Liver (tissue), 9 donors: ENCODE data around the gene TMEM269. TPM values are rescaled to one million over a fixed set of nuclear protein-coding genes. Genes with fewer than 3 reads are reported as not detected.

ENCODE experiments used
- DNase-seq: peaks from one replicate; pipeline ENCODE4 v3.0.0-alpha.2; 2017; ENCODE audit warnings: low spot score
- H3K27ac ChIP-seq, 2 donors: one replicate each; pipeline ENCODE4 v1.7.0; 2013; ENCODE audit warnings: inconsistent platforms in 2 of 2, low read length in 2 of 2, control low read depth in 1 of 2, low read depth in 1 of 2, mild to moderate bottlenecking in 1 of 2
- H3K27me3 ChIP-seq, 4 donors: one replicate each; pipeline versions ENCODE4 v1.6.1 to v1.7.0; 2013; ENCODE audit warnings: low read length in 3 of 4, inconsistent platforms in 1 of 4, mild to moderate bottlenecking in 1 of 4, moderate library complexity in 1 of 4; ENCODE audit not compliant: control insufficient read depth in 4 of 4, insufficient read depth in 4 of 4
- H3K36me3 ChIP-seq, 4 donors: one replicate each; pipeline versions ENCODE4 v1.6.1 to v1.7.0; 2013; ENCODE audit warnings: low read length in 3 of 4, mild to moderate bottlenecking in 3 of 4, low read depth in 1 of 4, moderate library complexity in 1 of 4; ENCODE audit not compliant: control insufficient read depth in 4 of 4, insufficient read depth in 3 of 4
- H3K4me1 ChIP-seq, 4 donors: one replicate each; pipeline versions ENCODE4 v1.6.1 to v1.7.0; 2013; ENCODE audit warnings: low read length in 3 of 4, mild to moderate bottlenecking in 3 of 4, moderate library complexity in 1 of 4; ENCODE audit not compliant: control insufficient read depth in 4 of 4, insufficient read depth in 4 of 4
- H3K4me3 ChIP-seq, 3 donors: one replicate each; pipeline versions ENCODE4 v1.6.1 to v1.7.0; 2013; ENCODE audit warnings: low read length in 3 of 3, control low read depth in 1 of 3, low read depth in 1 of 3, mild to moderate bottlenecking in 1 of 3
- H3K9ac ChIP-seq, 2 donors: one replicate each; pipeline ENCODE4 v1.7.0; 2013; ENCODE audit warnings: low read length in 2 of 2, mild to moderate bottlenecking in 2 of 2, moderate library complexity in 2 of 2, control low read depth in 1 of 2, low read depth in 1 of 2
- H3K9me3 ChIP-seq, 4 donors: one replicate each; pipeline versions ENCODE4 v1.6.1 to v1.7.0; 2013; ENCODE audit warnings: low read length in 3 of 4; ENCODE audit not compliant: control insufficient read depth in 4 of 4
- CTCF ChIP-seq: fragments of 150-350 bp; IDR thresholded peaks from 2 replicates; pipeline ENCODE4 v1.5.1; 2017; ENCODE audit warnings: improper control_type of control experiment, low read depth, low read length; ENCODE audit not compliant: missing input control
- EGR1 ChIP-seq, 2 donors: IDR thresholded peaks; 2 replicates each; pipeline ENCODE4 v1.6.1; 2016 to 2018; ENCODE audit warnings: antibody characterized with exemption in 2 of 2, low read depth in 2 of 2
- FOXA1 ChIP-seq: IDR thresholded peaks from 2 replicates; pipeline ENCODE4 v1.6.1; 2016; ENCODE audit warnings: antibody characterized with exemption
- FOXA2 ChIP-seq: IDR thresholded peaks from 2 replicates; pipeline ENCODE4 v1.6.1; 2016; ENCODE audit warnings: antibody characterized with exemption
- GABPA ChIP-seq, 2 donors: IDR thresholded peaks in 1 of 2; conservative IDR thresholded peaks in 1 of 2; 2 replicates each; pipeline ENCODE4 v1.6.1; 2016; ENCODE audit warnings: antibody characterized with exemption in 2 of 2, mild to moderate bottlenecking in 1 of 2, moderate library complexity in 1 of 2
- HNF4A ChIP-seq, 2 donors: conservative IDR thresholded peaks; 2 replicates each; pipeline ENCODE4 v1.6.1; 2016; ENCODE audit warnings: antibody characterized with exemption in 2 of 2, mild to moderate bottlenecking in 2 of 2
- HNF4G ChIP-seq: IDR thresholded peaks from 2 replicates; pipeline ENCODE4 v1.6.1; 2016; ENCODE audit warnings: antibody characterized with exemption
- JUND ChIP-seq, 2 donors: IDR thresholded peaks; 2 replicates each; pipeline ENCODE4 v1.6.1; 2016; ENCODE audit warnings: antibody characterized with exemption in 2 of 2
- MAX ChIP-seq: IDR thresholded peaks from 2 replicates; pipeline ENCODE4 v1.6.1; 2016; ENCODE audit warnings: antibody characterized with exemption
- NR2F2 ChIP-seq: IDR thresholded peaks from 2 replicates; pipeline ENCODE4 v1.6.1; 2016; ENCODE audit warnings: antibody characterized with exemption
- REST ChIP-seq: IDR thresholded peaks from 2 replicates; pipeline ENCODE4 v1.6.1; 2016; ENCODE audit warnings: antibody characterized with exemption, mild to moderate bottlenecking
- RXRA ChIP-seq, 2 donors: IDR thresholded peaks; 2 replicates each; pipeline ENCODE4 v1.6.1; 2017 to 2018; ENCODE audit warnings: antibody characterized with exemption in 2 of 2, mild to moderate bottlenecking in 1 of 2
- SP1 ChIP-seq: IDR thresholded peaks from 2 replicates; pipeline ENCODE4 v1.6.1; 2018; ENCODE audit warnings: antibody characterized with exemption, mild to moderate bottlenecking
- TAF1 ChIP-seq: conservative IDR thresholded peaks from 2 replicates; pipeline ENCODE4 v1.6.1; 2016; ENCODE audit warnings: antibody characterized with exemption, mild to moderate bottlenecking
- YY1 ChIP-seq: IDR thresholded peaks from 2 replicates; pipeline ENCODE4 v1.6.1; 2016; ENCODE audit warnings: antibody characterized with exemption, mild to moderate bottlenecking
- ZBTB33 ChIP-seq: IDR thresholded peaks from 2 replicates; pipeline ENCODE4 v1.6.1; 2016; ENCODE audit warnings: antibody characterized with exemption
- WGBS: extraction: QIAGEN DNeasy Blood & Tissue Kit; methylation state at CpG from one replicate; pipeline ENCODE4 v1.1.7; 2013; 5-methylcytosine and 5-hydroxymethylcytosine counted together
- polyA plus RNA-seq, 2 donors: library from polyadenylated mRNA; stranded (reverse) in 1 of 2; unstranded in 1 of 2; fragments of 200-250 nt in 1 of 2; fragments of >200 nt in 1 of 2; fragmentation: Nextera tagmentation in 1 of 2; extraction: Ambion mirVana in 1 of 2; gene quantifications; one replicate each; pipeline versions ENCODE4 v1.2.1 to v1.2.3, GENCODE V29; 2013 to 2015
- total RNA-seq, 2 donors: library from RNA; depleted of rRNA; stranded (reverse); fragments of >200 nt; gene quantifications; one replicate each; pipeline ENCODE4 v1.2.3, GENCODE V29; 2014
- donor health status: healthy.
- donor health status: healthy.
- donor health status: healthy.
- donor health status: healthy.
- donor health status: healthy.

TMEM269 gene
- total and polyA plus RNA-seq, 4 donors, result 0.05 to 0.08 TPM; not detected in 2

GRCh38 chr1:42761567-42761966, 23.2 kb upstream of the TMEM269 start:
- Histone ChIP-seq H3K9me3 (no peaks in the 10 kb centered on the region), H3K27ac (no peak overlapping the region), H3K4me1 (peaks cover 3 to 16% (median 11%) of the 10 kb centered on the region in 4 donors), H3K9ac (no peak overlapping the region), H3K4me3 (no peak overlapping the region), H3K27me3 (no peaks in the 10 kb centered on the region), H3K36me3 (peaks cover 6 to 26% (median 13%) of the 10 kb centered on the region in 4 donors)
- TF ChIP-seq FOXA1 (no peak), YY1 (no peak), SP1 (no peak), HNF4A (conservative IDR thresholded peaks at IDR 0.05) (no peak), RXRA (IDR thresholded peaks at IDR 0.05) (no peak), MAX (no peak), EGR1 (IDR thresholded peaks at IDR 0.05; ENCODE audit: low read depth in 2 of 2) (no peak), FOXA2 (no peak), TAF1 (no peak), REST (no peak), GABPA (IDR thresholded peaks at IDR 0.05 in 1 of 2, conservative IDR thresholded peaks at IDR 0.05 in 1 of 2) (no peak), CTCF (no peak), ZBTB33 (no peak), HNF4G (no peak), JUND (IDR thresholded peaks at IDR 0.05) (no peak), NR2F2 (no peak)
- 98% methylated on average over 4 of the region's 4 CpGs for WGBS
- DNase-seq, result no peak

DNA sequence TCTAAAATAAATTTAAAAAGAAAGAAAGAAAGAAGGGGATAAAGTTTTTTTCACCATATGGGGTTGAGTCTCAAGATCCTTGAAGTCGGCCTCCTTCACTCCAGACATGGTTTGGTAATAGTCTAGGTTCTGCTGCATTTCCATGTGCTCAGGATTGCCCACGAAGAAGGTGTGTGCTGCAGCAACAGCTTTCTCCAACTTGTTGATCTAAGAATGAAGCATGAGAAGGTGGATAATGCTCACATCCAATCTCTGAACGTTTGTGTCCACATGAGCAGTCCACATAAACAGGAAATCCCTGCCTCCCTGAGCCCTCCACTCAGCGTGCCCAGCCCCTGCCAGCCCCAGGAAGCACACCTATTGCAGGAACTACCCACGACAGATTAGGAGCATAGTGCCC, 22.5 kb upstream of the TMEM269 start:
- H3K9ac ChIP-seq, result no peak overlapping the region
- TF ChIP-seq ZBTB33 (no peak), EGR1 (IDR thresholded peaks at IDR 0.05; ENCODE audit: low read depth in 2 of 2) (no peak)
- H3K4me1 ChIP-seq, result peaks cover 3 to 16% (median 11%) of the 10 kb centered on the region in 4 donors
- H3K4me3 ChIP-seq, result no peak overlapping the region
- no peak overlapping the region for H3K27ac ChIP-seq
- no peaks in the 10 kb centered on the region for H3K27me3 ChIP-seq
- 79% methylated on average over 5 of the region's 5 CpGs for WGBS
- H3K9me3 ChIP-seq, result no peaks in the 10 kb centered on the region
- no peak for DNase-seq
- peaks cover 6 to 24% (median 13%) of the 10 kb centered on the region in 4 donors for H3K36me3 ChIP-seq
